A673 (cell line): ENCODE results near the gene GPR158. TPM values are rescaled to one million over a fixed set of nuclear protein-coding genes. Genes with fewer than 3 reads are reported as not detected.

Source experiments
- BruUV-seq: library from RNA; stranded (reverse); fragments of 400-500 nt; replicated peaks from 2 replicates; lab custom pipeline; 2021; lab: Mats Ljungman, UMichigan
- CTCF ChIA-PET: fragments of 300-600 bp; sonication (Branson Sonifier 250); formaldehyde crosslinking; loops from one replicate; lab custom pipeline; 2022; ENCODE audit warnings: antibody characterized with exemption; lab: Charles Lee
- POLR2A ChIA-PET: fragments of 300-600 bp; sonication (Branson Sonifier 250); formaldehyde crosslinking; loops from one replicate; lab custom pipeline; 2022; ENCODE audit warnings: antibody characterized with exemption; ENCODE audit not compliant: low non-redundant PET; lab: Charles Lee
- DNase-seq: peaks from one replicate; pipeline ENCODE4 v3.0.0-alpha.2; 2015; ENCODE audit warnings: low spot score
- H3K27ac ChIP-seq: fragments of 200-600 bp; sonication (generic); 2 replicates; pipeline ENCODE4 v1.5.1; 2016; ENCODE audit warnings: mixed run types, low read depth, mild to moderate bottlenecking, mixed read lengths, antibody characterized with exemption, low read length; ENCODE audit not compliant: poor library complexity, severe bottlenecking
- H3K27me3 ChIP-seq: fragments of 200-600 bp; sonication (generic); replicated peaks from 2 replicates; pipeline ENCODE4 v1.6.1; 2017; ENCODE audit warnings: mixed run types, low read depth, mild to moderate bottlenecking, mixed read lengths, antibody characterized with exemption, low read length; ENCODE audit not compliant: insufficient read depth, poor library complexity
- H3K36me3 ChIP-seq: fragments of 200-600 bp; sonication (generic); 2 replicates; pipeline ENCODE4 v1.6.1; 2016; ENCODE audit warnings: mixed run types, mild to moderate bottlenecking, mixed read lengths, antibody characterized with exemption, low read length; ENCODE audit not compliant: insufficient read depth, poor library complexity, severe bottlenecking
- H3K4me1 ChIP-seq: fragments of 200-600 bp; sonication (generic); 2 replicates; pipeline ENCODE4 v1.6.1; 2017; ENCODE audit warnings: mixed run types, mild to moderate bottlenecking, mixed read lengths, antibody characterized with exemption, low read length; ENCODE audit not compliant: insufficient read depth, poor library complexity, severe bottlenecking
- H3K4me3 ChIP-seq: fragments of 200-600 bp; sonication (generic); 2 replicates; pipeline ENCODE4 v1.5.1; 2016; ENCODE audit warnings: low read depth, mixed run types, mild to moderate bottlenecking, mixed read lengths, low read length; ENCODE audit not compliant: poor library complexity, severe bottlenecking
- H3K9me3 ChIP-seq: fragments of 200-600 bp; sonication (generic); 2 replicates; pipeline ENCODE4 v1.6.1; 2016; ENCODE audit warnings: mixed run types, low read depth, mild to moderate bottlenecking, mixed read lengths, antibody characterized with exemption, low read length; ENCODE audit not compliant: poor library complexity, severe bottlenecking
- EZH2 ChIP-seq: fragments of 200-600 bp; sonication (generic); IDR thresholded peaks from 2 replicates; pipeline ENCODE4 v1.6.1; 2017; ENCODE audit warnings: borderline replicate concordance, low read depth, mild to moderate bottlenecking, mixed read lengths, antibody characterized with exemption, low read length; ENCODE audit not compliant: poor library complexity, severe bottlenecking
- intact Hi-C: fragments of 100-400 bp; cut with micrococcal nuclease; formaldehyde crosslinking; loops from one replicate; pipeline ENCODE4 v1.10.0; 2022; ENCODE audit not compliant: unreplicated experiment
- total RNA-seq: library from RNA; stranded (reverse); gene quantifications from 2 replicates; pipeline ENCODE4 v1.2.3, GENCODE V29; 2021
- TF ChIP-seq, protein P1 (sequence below): fragments of 300-800, 200-600 bp; sonication (generic); conservative IDR thresholded peaks from 2 replicates; pipeline ENCODE4 v1.5.1; 2017; ENCODE audit warnings: low read depth, mild to moderate bottlenecking, antibody characterized with exemption, low read length, moderate library complexity, mixed read lengths

Gene GPR158
- total RNA-seq, 1 experiment from 2014 or later, result not detected

DNA sequence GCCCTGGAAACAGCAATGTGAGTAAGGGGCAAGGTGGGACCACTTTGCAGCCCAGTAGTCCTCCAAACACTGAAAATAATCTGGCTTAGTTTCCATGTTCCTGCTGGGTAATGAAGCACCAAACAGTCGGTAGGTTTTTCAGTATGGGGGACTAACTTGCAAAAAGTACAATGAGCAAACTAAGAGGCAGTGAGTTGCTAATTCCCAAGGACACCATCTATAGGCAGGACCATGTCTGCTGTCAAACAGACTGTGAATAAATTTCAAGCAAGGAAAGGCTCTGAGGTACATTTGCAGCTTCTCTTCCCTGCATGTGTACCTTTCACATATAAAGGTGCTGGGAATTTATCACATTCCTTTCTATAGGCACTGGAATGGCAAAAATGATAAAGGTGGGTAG, 327.7 kb downstream of the GPR158 start:
- no peaks in the 10 kb centered on the region for H3K27me3 ChIP-seq
- intact Hi-C loops, result no loop called here
- TF ChIP-seq, protein P1, sequence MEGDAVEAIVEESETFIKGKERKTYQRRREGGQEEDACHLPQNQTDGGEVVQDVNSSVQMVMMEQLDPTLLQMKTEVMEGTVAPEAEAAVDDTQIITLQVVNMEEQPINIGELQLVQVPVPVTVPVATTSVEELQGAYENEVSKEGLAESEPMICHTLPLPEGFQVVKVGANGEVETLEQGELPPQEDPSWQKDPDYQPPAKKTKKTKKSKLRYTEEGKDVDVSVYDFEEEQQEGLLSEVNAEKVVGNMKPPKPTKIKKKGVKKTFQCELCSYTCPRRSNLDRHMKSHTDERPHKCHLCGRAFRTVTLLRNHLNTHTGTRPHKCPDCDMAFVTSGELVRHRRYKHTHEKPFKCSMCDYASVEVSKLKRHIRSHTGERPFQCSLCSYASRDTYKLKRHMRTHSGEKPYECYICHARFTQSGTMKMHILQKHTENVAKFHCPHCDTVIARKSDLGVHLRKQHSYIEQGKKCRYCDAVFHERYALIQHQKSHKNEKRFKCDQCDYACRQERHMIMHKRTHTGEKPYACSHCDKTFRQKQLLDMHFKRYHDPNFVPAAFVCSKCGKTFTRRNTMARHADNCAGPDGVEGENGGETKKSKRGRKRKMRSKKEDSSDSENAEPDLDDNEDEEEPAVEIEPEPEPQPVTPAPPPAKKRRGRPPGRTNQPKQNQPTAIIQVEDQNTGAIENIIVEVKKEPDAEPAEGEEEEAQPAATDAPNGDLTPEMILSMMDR, result no peak
- no peak for TF ChIP-seq EZH2
- no peak for DNase-seq
- H3K36me3 ChIP-seq, result no peaks in the 10 kb centered on the region
- ChIA-PET POLR2A (no interaction called here), CTCF (no interaction called here)
- no peak overlapping the region for H3K27ac ChIP-seq
- no peak overlapping the region for H3K4me3 ChIP-seq
- no TSS peak for BruUV-seq
- H3K9me3 ChIP-seq, result no peaks in the 10 kb centered on the region
- no peaks in the 10 kb centered on the region for H3K4me1 ChIP-seq

DNA sequence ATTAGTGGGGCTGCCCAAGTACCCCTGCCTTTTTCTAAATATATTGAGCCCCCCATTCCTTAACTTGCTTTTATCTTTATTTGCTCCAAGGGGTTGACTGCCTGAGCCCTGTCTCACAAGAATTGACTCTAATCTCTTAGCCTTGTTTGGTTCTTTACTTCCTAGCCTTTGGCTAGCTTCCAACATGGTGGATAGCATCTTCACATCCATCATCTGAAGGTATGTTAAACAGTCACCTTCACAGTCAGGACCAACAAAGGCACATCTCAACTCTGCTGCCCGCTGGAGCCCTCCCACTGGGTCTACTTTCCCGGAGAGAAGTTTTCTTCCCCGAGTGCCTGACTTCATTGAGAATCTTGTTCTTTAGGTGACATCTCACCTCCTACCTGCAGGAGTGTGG, 329.5 kb downstream of the GPR158 start:
- intact Hi-C loops, result no loop called here
- CTCF ChIA-PET, result no interaction called here
- Histone ChIP-seq H3K27ac (no peak overlapping the region), H3K4me3 (no peak overlapping the region), H3K9me3 (no peaks in the 10 kb centered on the region), H3K36me3 (no peaks in the 10 kb centered on the region), H3K4me1 (no peaks in the 10 kb centered on the region), H3K27me3 (no peaks in the 10 kb centered on the region)
- POLR2A ChIA-PET, result interaction anchor here (0.6 kb wide), 1 partner anchor 146 kb away, joined by 3 read pairs; no protein-coding TSS in a partner anchor
- DNase-seq, result no peak
- no TSS peak for BruUV-seq
- TF ChIP-seq, protein P1, result no peak
- no peak for TF ChIP-seq EZH2

DNA sequence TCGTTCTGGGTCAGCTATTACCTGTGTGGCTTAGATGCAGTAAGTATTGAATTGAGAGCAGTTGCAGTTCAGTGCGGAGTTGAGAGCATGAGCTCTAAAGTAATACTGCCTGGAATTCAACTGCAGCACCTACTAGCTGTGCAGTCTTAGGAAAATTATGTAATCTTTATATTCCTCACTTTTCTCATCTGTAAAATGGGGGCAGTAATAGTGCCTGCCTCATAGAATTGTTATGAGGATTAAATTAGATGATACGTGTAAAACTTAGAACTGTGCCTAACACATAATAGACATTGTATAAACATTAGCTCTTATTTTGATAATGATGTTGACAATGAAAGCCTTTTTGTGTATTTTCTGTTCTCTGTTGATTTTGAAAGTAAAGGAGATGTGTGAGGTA, 330.0 kb downstream of the GPR158 start:
- Histone ChIP-seq H3K27ac (no peak overlapping the region), H3K9me3 (no peaks in the 10 kb centered on the region), H3K4me1 (no peaks in the 10 kb centered on the region), H3K27me3 (no peaks in the 10 kb centered on the region), H3K4me3 (no peak overlapping the region), H3K36me3 (no peaks in the 10 kb centered on the region)
- BruUV-seq, result no TSS peak
- no peak for TF ChIP-seq EZH2
- TF ChIP-seq, protein P1, result no peak
- intact Hi-C loops, result no loop called here
- ChIA-PET POLR2A (interaction anchor here (0.6 kb wide), 1 partner anchor 145 kb away, joined by 3 read pairs; no protein-coding TSS in a partner anchor), CTCF (no interaction called here)
- no peak for DNase-seq
